Fibroblast of lung (primary cell): ENCODE results near the gene CLNK. TPM values are rescaled to one million over a fixed set of nuclear protein-coding genes. Genes with fewer than 3 reads are reported as not detected.
A peak's percentile ranks its signal among the peaks of the same experiment; 100 is the strongest.

Source experiments
- DNase-seq, 2 donors: peaks; one replicate each; pipeline versions ENCODE4 v3.0.0 to v3.0.0-alpha.2; 2010; ENCODE audit warnings: low read depth in 2 of 2
- H2AFZ ChIP-seq: 2 replicates; pipeline ENCODE4 v1.5.1; 2012; ENCODE audit warnings: low read length, control low read depth, inconsistent platforms
- H3K27ac ChIP-seq: 2 replicates; pipeline ENCODE4 v1.5.1; 2011; ENCODE audit warnings: low read length, control low read depth; ENCODE audit not compliant: insufficient read depth
- H3K27me3 ChIP-seq: 2 replicates; pipeline ENCODE4 v1.5.1; 2011; ENCODE audit warnings: mild to moderate bottlenecking, low read length; ENCODE audit not compliant: control insufficient read depth, insufficient read depth
- H3K36me3 ChIP-seq: 2 replicates; pipeline ENCODE4 v1.5.1; 2011; ENCODE audit warnings: low read length; ENCODE audit not compliant: control insufficient read depth, insufficient read depth
- H3K4me1 ChIP-seq: 2 replicates; pipeline ENCODE4 v1.5.1; 2011; ENCODE audit warnings: low read length; ENCODE audit not compliant: control insufficient read depth, insufficient read depth; ENCODE audit errors: extremely low read depth
- H3K4me2 ChIP-seq: 2 replicates; pipeline ENCODE4 v1.5.1; 2011; ENCODE audit warnings: low read length, control low read depth; ENCODE audit not compliant: insufficient read depth; ENCODE audit errors: extremely low read depth
- H3K4me3 ChIP-seq, 4 experiments: fragments of 200-600 bp in 1 of 4; sonication (generic) in 1 of 4; replicated peaks in 1 of 4; 2 replicates each; pipeline ENCODE4 v1.5.1; 2011 to 2016; ENCODE audit warnings: low read length in 4 of 4, low read depth in 3 of 4, mild to moderate bottlenecking in 3 of 4, control low read depth in 2 of 4, inconsistent platforms in 1 of 4, mixed read lengths in 1 of 4; ENCODE audit not compliant: insufficient read depth in 1 of 4; ENCODE audit errors: control extremely low read depth in 1 of 4
- H3K79me2 ChIP-seq: 2 replicates; pipeline ENCODE4 v1.5.1; 2012; ENCODE audit warnings: mild to moderate bottlenecking, low read length, inconsistent platforms; ENCODE audit not compliant: control insufficient read depth, insufficient read depth
- H3K9ac ChIP-seq: 2 replicates; pipeline ENCODE4 v1.5.1; 2011; ENCODE audit warnings: mild to moderate bottlenecking, low read length, control low read depth; ENCODE audit not compliant: insufficient read depth
- H3K9me3 ChIP-seq: 2 replicates; pipeline ENCODE4 v1.5.1; 2012; ENCODE audit warnings: low read depth, low read length; ENCODE audit not compliant: control insufficient read depth, insufficient read depth
- H4K20me1 ChIP-seq: 2 replicates; pipeline ENCODE4 v1.5.1; 2011; ENCODE audit warnings: low read length; ENCODE audit not compliant: control insufficient read depth, insufficient read depth; ENCODE audit errors: extremely low read depth
- EZH2 ChIP-seq: IDR thresholded peaks from 2 replicates; pipeline ENCODE4 v1.5.1; 2012; ENCODE audit warnings: low read length, control low read depth, mild to moderate bottlenecking; ENCODE audit errors: missing control alignments
- polyA plus RNA-seq, 2 donors: library from polyadenylated mRNA; depleted of rRNA in 1 of 2; stranded (reverse) in 1 of 2; unstranded in 1 of 2; fragments of >200 nt; gene quantifications; 2 replicates each; pipeline ENCODE4 v1.2.1, GENCODE V29; 2011 to 2012; ENCODE audit warnings: missing spikeins in 1 of 2
- total RNA-seq: library from RNA; depleted of rRNA; stranded (reverse); fragments of >200 nt; gene quantifications from 2 replicates; pipeline ENCODE4 v1.2.1, GENCODE V29; 2014
- TF ChIP-seq, protein P1 (sequence below), 2 donors: IDR thresholded peaks in 1 of 2; conservative IDR thresholded peaks in 1 of 2; 1 replicate in 1 of 2; 2 replicates in 1 of 2; pipeline ENCODE4 v1.5.1; 2011 to 2012; ENCODE audit warnings: low read length in 2 of 2, control low read depth in 1 of 2, inconsistent platforms in 1 of 2, low read depth in 1 of 2, mild to moderate bottlenecking in 1 of 2

Gene CLNK
- total and polyA plus RNA-seq, 2 donors (not counting 1 experiment from before 2014, with no cell fraction given), result not detected

GRCh38 chr4:10664408-10664807, 20.2 kb downstream of the CLNK start:
- no peak overlapping the region for H2AFZ ChIP-seq
- H4K20me1 ChIP-seq, result no peaks in the 10 kb centered on the region
- no peak overlapping the region for H3K27ac ChIP-seq
- no peak overlapping the region for H3K4me3 ChIP-seq
- H3K4me2 ChIP-seq, result no peak overlapping the region
- peak; percentile 90 to 96 for DNase-seq
- TF ChIP-seq, protein P1, sequence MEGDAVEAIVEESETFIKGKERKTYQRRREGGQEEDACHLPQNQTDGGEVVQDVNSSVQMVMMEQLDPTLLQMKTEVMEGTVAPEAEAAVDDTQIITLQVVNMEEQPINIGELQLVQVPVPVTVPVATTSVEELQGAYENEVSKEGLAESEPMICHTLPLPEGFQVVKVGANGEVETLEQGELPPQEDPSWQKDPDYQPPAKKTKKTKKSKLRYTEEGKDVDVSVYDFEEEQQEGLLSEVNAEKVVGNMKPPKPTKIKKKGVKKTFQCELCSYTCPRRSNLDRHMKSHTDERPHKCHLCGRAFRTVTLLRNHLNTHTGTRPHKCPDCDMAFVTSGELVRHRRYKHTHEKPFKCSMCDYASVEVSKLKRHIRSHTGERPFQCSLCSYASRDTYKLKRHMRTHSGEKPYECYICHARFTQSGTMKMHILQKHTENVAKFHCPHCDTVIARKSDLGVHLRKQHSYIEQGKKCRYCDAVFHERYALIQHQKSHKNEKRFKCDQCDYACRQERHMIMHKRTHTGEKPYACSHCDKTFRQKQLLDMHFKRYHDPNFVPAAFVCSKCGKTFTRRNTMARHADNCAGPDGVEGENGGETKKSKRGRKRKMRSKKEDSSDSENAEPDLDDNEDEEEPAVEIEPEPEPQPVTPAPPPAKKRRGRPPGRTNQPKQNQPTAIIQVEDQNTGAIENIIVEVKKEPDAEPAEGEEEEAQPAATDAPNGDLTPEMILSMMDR (conservative IDR thresholded peaks at IDR 0.05 in 1 of 2, IDR thresholded peaks at IDR 0.05 in 1 of 2; ENCODE audit: low read depth in 1 of 2, low read length in 2 of 2), result no peak
- TF ChIP-seq EZH2, result no peak
- H3K36me3 ChIP-seq, result no peaks in the 10 kb centered on the region
- peaks cover 4% of the 10 kb centered on the region for H3K27me3 ChIP-seq
- no peaks in the 10 kb centered on the region for H3K4me1 ChIP-seq
- no peak overlapping the region for H3K9ac ChIP-seq
- no peaks in the 10 kb centered on the region for H3K9me3 ChIP-seq
- H3K79me2 ChIP-seq, result no peaks in the 10 kb centered on the region

GRCh38 chr4:10662937-10663336, 21.6 kb downstream of the CLNK start:
- H4K20me1 ChIP-seq, result no peaks in the 10 kb centered on the region
- peak in 1 of 2 donors; percentile 71 for DNase-seq
- TF ChIP-seq, protein P1 (conservative IDR thresholded peaks at IDR 0.05 in 1 of 2, IDR thresholded peaks at IDR 0.05 in 1 of 2; ENCODE audit: low read depth in 1 of 2, low read length in 2 of 2), result no peak
- TF ChIP-seq EZH2, result no peak
- no peak overlapping the region for H3K9ac ChIP-seq
- no peak overlapping the region for H3K4me3 ChIP-seq
- H3K36me3 ChIP-seq, result no peaks in the 10 kb centered on the region
- H3K4me2 ChIP-seq, result no peak overlapping the region
- H3K9me3 ChIP-seq, result no peaks in the 10 kb centered on the region
- no peak overlapping the region for H3K27ac ChIP-seq
- no peaks in the 10 kb centered on the region for H3K4me1 ChIP-seq
- no peaks in the 10 kb centered on the region for H3K27me3 ChIP-seq
- H3K79me2 ChIP-seq, result no peaks in the 10 kb centered on the region
- H2AFZ ChIP-seq, result no peak overlapping the region

DNA sequence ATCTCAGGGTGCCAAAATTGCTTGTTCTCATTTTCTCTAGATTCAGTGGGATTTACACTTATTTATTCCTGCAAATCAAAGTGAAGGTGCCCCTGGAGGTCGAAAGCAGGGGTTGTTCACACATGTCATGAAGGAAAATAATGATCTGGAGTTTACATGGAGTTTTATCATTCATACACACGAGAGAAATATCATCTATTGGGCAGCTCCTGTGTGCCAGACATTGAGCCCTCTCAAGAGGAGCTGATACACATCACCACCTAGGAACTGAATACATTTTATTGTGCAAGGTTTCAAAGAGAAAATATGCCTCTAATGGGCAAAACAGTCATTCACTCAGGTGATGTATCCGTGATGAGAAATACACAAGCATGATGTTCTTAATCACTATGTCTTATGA, 23.5 kb downstream of the CLNK start:
- no peak overlapping the region for H3K4me2 ChIP-seq
- H4K20me1 ChIP-seq, result no peaks in the 10 kb centered on the region
- no peaks in the 10 kb centered on the region for H3K9me3 ChIP-seq
- no peaks in the 10 kb centered on the region for H3K27me3 ChIP-seq
- no peak overlapping the region for H3K4me3 ChIP-seq
- no peaks in the 10 kb centered on the region for H3K36me3 ChIP-seq
- no peak for DNase-seq
- H3K27ac ChIP-seq, result no peak overlapping the region
- no peaks in the 10 kb centered on the region for H3K79me2 ChIP-seq
- no peak overlapping the region for H2AFZ ChIP-seq
- peaks cover 4% of the 10 kb centered on the region for H3K4me1 ChIP-seq
- TF ChIP-seq, protein P1 (conservative IDR thresholded peaks at IDR 0.05 in 1 of 2, IDR thresholded peaks at IDR 0.05 in 1 of 2; ENCODE audit: low read depth in 1 of 2, low read length in 2 of 2), result no peak
- TF ChIP-seq EZH2, result no peak
- no peak overlapping the region for H3K9ac ChIP-seq
